LHCN-M2 (cell line): ENCODE data around the gene TJAP1. TPM values are rescaled to one million over a fixed set of nuclear protein-coding genes. Genes with fewer than 3 reads are reported as not detected.
"Not testable (repeated sequence)": the region's sequence is repeated elsewhere in the genome, so short reads cannot be mapped to it uniquely, and the experiment has no call there.

ENCODE experiments used
- DNase-seq: peaks from one replicate; pipeline ENCODE4 v3.0.0-alpha.2; 2012; ENCODE audit warnings: low read depth
- total RNA-seq: library from RNA; depleted of rRNA; stranded (reverse); fragments of >200 nt; gene quantifications from 2 replicates; pipeline ENCODE4 v1.2.3, GENCODE V29; 2014

TJAP1 gene
- total RNA-seq, 1 experiment from 2014 or later = 32.8 TPM

- DNase-seq = no peak
These were observed 24.5 kb upstream of the TJAP1 start for GRCh38 chr6:43452896-43453295.

- no peak for DNase-seq
These were observed 23.5 kb upstream of the TJAP1 start for GRCh38 chr6:43453831-43454230.

- DNase-seq = no peak
These were observed 23.1 kb upstream of the TJAP1 start for GRCh38 chr6:43454290-43454695.

GRCh38 chr6:43454696-43455530, 22.5 kb upstream of the TJAP1 start:
- DNase-seq = peak; percentile 81

GRCh38 chr6:43455531-43456428, 21.6 kb upstream of the TJAP1 start, which contains the start of gene DLK2:
DLK2 (minus strand) TSS chr6:43455548; CDS start chr6:43454825, 723 bp downstream.
- no peak for DNase-seq

GRCh38 chr6:43457643-43458042, 19.7 kb upstream of the TJAP1 start:
- no peak for DNase-seq

GRCh38 chr6:43458154-43458553, 19.2 kb upstream of the TJAP1 start:
- not testable (repeated sequence) for DNase-seq

GRCh38 chr6:43459535-43459934, 17.8 kb upstream of the TJAP1 start:
- no peak for DNase-seq

GRCh38 chr6:43460032-43460431, 17.3 kb upstream of the TJAP1 start:
- DNase-seq = no peak

GRCh38 chr6:43461936-43462335, 15.4 kb upstream of the TJAP1 start:
- DNase-seq = no peak

GRCh38 chr6:43464337-43464736, 13.0 kb upstream of the TJAP1 start:
- DNase-seq = no peak

- peak; percentile 28 for DNase-seq
These were observed 11.4 kb upstream of the TJAP1 start for GRCh38 chr6:43465948-43466347.

GRCh38 chr6:43467265-43467664, 10.1 kb upstream of the TJAP1 start:
- not testable (repeated sequence) for DNase-seq

- no peak for DNase-seq
These were observed 9.6 kb upstream of the TJAP1 start for GRCh38 chr6:43467752-43468151.

- DNase-seq = no peak
These were observed 9.1 kb upstream of the TJAP1 start for GRCh38 chr6:43468240-43468639.

- no peak for DNase-seq
These were observed 8.4 kb upstream of the TJAP1 start for GRCh38 chr6:43468748-43469681.

GRCh38 chr6:43469947-43470346, 7.4 kb upstream of the TJAP1 start:
- DNase-seq = no peak

- no peak for DNase-seq
These were observed 6.0 kb upstream of the TJAP1 start for GRCh38 chr6:43471399-43471798.

GRCh38 chr6:43472515-43472914, 4.9 kb upstream of the TJAP1 start:
- DNase-seq = no peak

- no peak for DNase-seq
These were observed 1.9 kb upstream of the TJAP1 start for GRCh38 chr6:43475516-43475915.

- DNase-seq = no peak
These were observed 624 bp upstream of the TJAP1 start for GRCh38 chr6:43476746-43477145.
